ENCODE results near the gene CYP27B1.

DNA sequence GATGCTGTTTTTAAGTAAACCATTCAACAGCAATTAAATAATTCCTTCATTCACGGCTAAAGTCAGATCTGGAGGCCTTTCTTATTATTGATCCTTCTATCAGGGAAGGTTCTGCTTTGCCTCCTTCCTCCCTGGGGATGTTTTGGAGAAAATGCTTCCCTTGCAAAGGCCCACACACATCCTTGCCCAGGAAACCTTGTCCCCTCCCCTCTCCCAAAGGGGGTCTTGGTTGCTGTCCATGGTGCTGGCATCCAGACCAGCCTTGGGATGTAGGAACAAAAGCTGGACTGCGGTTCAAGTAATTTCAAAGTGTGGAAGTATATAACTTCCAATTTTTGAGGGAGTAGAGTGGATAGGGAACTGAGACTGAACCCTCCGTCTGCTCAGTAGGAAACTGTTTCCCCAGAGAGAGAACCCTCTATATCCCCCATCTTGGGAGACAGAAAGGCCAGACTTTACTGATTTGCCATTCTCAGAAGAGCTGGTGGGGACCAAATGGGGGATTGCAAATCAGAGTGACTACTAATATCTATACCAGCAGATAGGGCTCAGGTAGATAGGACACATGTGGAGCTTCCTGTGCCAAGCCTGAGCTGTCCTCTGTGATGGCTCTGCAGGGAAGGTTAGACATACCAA is 6.4 kb downstream of the CYP27B1 start:
- TF ChIP-seq, protein P1, sequence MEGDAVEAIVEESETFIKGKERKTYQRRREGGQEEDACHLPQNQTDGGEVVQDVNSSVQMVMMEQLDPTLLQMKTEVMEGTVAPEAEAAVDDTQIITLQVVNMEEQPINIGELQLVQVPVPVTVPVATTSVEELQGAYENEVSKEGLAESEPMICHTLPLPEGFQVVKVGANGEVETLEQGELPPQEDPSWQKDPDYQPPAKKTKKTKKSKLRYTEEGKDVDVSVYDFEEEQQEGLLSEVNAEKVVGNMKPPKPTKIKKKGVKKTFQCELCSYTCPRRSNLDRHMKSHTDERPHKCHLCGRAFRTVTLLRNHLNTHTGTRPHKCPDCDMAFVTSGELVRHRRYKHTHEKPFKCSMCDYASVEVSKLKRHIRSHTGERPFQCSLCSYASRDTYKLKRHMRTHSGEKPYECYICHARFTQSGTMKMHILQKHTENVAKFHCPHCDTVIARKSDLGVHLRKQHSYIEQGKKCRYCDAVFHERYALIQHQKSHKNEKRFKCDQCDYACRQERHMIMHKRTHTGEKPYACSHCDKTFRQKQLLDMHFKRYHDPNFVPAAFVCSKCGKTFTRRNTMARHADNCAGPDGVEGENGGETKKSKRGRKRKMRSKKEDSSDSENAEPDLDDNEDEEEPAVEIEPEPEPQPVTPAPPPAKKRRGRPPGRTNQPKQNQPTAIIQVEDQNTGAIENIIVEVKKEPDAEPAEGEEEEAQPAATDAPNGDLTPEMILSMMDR (IDR thresholded peaks at IDR 0.05), result no peak
- no peak for TF ChIP-seq POLR2A (IDR thresholded peaks at IDR 0.05)
